Stimulated activated CD4-positive, alpha-beta T cell treated with anti-CD3 and anti-CD28 coated beads, Interleukin-4, amount 100 ng/mL, for 1 hour (primary cell): ENCODE measurements around the gene JRKL.
"Not testable (repeated sequence)": the region's sequence is repeated elsewhere in the genome, so short reads cannot be mapped to it uniquely, and the experiment has no call there.

Experiments
- DNase-seq: peaks from one replicate; pipeline ENCODE4 v3.0.0-alpha.2; 2020

The JRKL gene

DNA sequence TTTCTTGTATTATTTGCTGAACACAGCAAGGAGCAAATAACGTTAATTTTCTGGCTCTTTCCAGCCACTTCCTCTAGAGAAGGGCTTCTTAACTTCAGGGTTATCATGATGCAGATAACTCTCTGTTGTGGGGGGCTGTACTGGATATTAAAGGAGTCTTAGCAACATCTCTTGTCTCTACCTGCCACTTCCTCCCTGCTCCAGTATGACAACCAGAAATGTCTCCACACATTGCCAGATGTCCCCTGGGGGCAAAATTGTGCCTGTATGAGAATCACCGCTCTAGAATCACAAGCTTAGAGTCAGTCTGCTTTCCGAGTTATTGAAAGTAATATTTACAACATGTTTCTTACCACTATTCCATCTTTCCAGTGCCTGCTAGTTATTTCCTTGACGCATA lies 6.8 kb downstream of the JRKL start:
- no peak for DNase-seq

DNA sequence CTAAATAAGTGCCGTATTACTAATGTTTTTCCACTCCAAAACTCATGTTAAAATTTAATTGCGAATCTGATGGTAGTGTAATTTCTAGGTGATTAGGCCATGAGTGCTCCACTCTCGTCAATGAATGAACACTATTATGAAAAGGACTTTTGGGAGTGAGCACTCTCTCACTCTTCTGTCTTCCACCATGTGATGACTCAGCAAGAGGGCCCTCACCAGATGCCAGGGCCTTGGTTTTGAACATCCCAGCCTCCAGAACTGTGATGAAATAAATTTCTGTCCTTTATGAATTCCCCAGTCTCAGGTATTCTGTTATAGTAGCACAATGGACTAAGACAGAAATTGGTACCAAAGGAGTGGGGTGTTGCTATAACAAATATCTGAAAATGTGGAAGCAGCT lies 8.1 kb downstream of the JRKL start:
- DNase-seq = no peak

DNA sequence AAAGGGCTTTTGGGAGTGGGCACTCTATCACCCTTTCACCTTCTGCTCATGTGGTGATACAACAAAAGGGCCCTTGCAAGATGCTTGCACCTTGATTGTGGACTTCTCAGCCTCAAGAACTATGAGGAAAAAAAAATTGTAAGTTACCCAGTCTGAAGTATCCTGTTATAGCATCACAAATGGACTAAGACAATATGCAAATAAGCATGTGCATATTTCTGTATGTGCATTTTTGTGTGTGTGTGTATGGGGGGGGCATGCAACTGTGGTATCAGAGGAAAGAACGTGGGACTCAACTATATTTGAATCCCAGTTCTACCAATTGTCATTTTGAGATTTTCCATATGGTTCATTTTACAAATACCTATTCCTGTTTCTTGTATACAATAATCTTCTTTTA lies 10.9 kb downstream of the JRKL start:
- DNase-seq = no peak

DNA sequence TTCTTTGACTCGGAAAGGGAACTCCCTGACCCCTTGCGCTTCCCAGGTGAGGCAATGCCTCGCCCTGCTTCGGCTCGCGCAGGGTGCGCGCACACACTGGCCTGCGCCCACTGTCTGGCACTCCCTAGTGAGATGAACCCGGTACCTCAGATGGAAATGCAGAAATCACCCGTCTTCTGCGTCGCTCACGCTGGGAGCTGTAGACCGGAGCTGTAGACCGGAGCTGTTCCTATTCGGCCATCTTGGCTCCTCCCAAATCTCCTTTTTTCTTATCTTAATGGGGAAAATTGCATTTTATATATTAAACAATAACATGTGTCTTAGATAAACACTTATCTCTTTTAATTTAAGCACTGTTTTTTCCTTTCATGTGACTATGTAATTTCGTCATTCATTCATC lies 21.6 kb downstream of the JRKL start:
- DNase-seq = not testable (repeated sequence)

DNA sequence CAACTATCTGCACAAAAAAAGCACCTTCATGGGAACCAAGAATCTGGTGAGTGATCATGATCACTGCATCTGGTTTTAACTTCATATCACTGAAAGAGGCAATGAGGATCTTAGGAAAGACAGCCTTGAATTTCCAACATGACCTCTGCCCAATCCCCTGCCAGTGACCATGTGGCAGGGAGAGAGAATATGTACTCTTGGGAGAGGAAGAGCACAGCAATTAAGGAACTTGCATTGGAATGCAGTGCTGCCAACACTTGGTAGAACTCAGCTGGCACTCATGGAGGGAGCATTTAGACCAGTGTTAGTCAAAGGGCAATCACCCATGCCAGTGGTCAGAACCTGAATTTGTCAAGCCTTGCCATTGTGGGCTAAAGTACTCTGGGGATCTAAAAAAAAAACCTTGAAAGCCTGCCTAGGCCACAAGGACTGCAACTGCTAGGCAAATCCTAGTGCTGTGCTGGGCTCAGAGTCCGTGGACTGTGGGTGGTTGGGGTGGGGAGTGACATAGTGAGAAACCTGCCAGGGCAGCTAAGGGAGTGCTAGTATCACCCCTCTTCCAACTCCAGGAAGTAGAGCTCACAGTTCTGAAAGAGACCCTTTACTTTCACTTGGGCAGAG lies 23.1 kb downstream of the JRKL start:
- DNase-seq = no peak

DNA sequence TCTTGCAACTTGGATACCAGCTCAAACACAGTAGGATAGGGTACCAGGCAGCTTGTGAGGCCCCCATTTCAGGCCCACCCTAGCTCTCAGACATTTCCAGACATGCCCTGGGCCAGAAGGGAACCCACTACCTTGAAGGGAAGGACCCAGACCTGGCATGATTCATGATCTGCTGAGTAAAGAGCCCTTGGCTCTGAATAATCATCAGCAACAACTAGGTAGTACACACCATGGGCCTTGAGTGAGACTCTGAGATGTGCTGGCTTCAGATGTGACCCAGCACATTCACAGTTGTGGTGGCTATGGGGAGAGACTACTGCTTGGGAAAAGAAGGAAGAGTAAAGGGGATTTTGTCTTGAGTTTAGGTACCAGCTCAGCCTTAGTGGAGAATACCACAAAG lies 23.6 kb downstream of the JRKL start:
- no peak for DNase-seq

DNA sequence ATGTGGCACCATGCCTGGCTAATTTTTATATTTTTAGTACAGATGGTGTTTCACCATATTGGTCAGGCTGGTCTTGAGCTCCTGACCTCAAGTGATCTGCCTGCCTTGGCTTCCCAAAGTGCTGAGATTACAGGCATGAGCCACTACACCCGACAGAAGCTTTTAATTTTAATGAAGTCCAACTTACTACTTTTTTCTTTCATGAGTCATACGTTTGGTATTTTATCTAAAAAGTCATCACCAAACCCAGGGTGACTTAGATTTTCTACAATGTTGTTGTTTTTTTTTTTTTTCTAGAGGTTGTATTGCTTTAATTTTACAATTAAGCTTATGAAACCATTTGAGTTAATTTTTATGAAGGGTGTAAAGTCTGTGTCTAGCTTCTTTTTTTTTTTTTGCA lies 34.9 kb downstream of the JRKL start:
- no peak for DNase-seq

DNA sequence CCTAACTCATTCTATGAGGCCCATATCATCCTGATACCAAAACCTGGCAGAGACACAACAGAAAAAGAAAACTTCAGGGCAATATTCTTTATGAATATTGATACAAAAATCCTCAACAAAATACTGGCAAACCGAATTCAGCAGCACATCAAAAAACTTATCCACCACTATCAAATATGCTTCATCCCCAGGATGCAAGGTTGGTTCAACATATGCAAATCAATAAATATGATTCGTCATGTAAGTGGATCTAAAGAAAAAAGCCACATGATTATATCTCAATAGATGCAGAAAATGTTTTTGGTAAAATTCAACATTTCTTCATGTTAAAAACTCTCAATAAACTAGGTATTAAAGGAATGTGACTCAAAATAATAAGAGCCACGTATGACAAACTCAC lies 40.9 kb downstream of the JRKL start:
- DNase-seq = no peak

DNA sequence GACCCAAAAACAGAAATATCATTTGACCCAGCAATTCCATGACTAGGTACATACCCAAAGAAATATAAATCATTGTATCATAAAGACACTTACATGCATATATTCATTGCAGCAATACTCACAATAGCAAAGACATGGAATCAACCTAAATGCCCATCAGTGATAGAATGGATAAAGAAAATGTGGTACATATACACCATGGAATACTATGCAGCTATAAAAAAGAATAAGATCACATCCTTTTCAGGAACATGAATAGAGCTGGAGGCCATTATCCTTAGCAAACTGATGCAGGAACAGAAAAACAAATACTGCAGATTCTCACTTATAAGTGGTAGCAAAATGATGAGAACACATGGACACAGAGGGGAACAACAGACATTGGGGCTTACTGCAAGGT lies 42.8 kb downstream of the JRKL start:
- DNase-seq = not testable (repeated sequence)
